ENCODE measurements around the gene PTPRN. TPM values are rescaled to one million over a fixed set of nuclear protein-coding genes. Genes with fewer than 3 reads are reported as not detected.

Gene PTPRN
- total RNA-seq, 1 donor from 2014 or later, result not detected

- peak; percentile 10 to 50 for DNase-seq (ENCODE audit: low read depth in 2 of 2)
These were observed 779 bp downstream of the PTPRN start for GRCh38 chr2:219308142-219309101.

GRCh38 chr2:219306047-219306446, 3.2 kb downstream of the PTPRN start:
- DNase-seq (ENCODE audit: low read depth in 2 of 2), result no peak

GRCh38 chr2:219304223-219304622, 5.0 kb downstream of the PTPRN start:
- DNase-seq (ENCODE audit: low read depth in 2 of 2), result no peak

DNA sequence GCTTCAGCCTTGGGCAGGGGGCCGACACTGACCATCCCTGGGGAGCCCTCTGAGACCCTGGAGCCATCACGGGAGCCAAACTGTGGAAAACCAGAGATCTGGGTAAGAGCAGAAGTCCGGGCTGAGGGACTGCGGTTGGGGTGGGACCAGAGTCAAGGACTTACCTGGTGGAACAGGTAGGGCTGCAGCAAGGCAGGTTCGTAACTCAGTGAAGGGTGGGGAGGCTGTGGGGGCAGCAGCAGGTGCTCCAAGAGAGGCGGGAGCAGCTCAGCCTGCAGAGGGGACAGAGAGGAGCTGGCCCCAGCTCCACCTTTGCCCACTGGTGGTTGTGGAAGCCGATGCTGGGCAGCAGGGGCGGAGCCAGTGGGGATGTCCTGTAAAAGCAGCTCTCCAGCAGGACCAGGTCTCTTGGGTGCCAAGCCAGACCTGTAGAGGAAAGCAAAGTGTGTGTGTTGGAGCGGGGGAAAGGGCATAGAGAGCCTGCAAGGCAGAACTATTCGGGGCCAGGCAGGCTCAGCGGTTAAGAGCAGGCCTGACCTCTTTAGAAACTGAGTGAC, 6.7 kb downstream of the PTPRN start:
- DNase-seq (ENCODE audit: low read depth in 2 of 2), result no peak

GRCh38 chr2:219300022-219300421, 9.2 kb downstream of the PTPRN start:
- no peak for DNase-seq (ENCODE audit: low read depth in 2 of 2)

GRCh38 chr2:219299372-219299760, 9.8 kb downstream of the PTPRN start:
- DNase-seq (ENCODE audit: low read depth in 2 of 2), result no peak

DNA sequence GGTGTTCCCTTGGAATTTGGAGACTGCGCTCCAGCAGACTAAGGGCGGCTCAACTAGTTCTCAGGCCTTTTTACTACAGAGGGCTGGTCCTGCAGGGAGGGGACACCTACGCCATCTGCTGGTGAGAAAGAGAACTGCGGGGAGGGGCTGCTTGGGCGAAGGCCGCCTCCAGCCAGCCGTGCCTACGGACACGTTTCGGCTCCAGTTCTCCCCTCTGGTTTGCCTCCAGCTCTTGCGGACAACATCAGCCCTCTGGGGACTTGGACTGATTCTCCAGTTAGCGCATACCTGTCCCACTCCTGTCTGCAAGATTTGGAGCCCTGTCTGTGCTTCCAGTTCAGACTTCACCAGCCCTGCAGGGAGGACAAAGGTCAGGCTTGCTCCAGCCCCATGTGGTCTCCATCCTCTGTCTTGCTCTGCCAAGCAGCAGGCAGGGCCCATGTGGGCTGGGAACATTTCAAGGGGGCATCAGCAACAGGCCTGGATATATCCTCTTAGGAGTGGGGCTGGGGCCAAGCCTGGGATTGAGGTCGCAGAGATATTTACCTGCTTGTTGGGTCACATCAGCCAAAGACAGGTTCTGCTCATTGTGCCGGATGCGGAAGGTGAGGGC, 10.3 kb downstream of the PTPRN start:
- DNase-seq (ENCODE audit: low read depth in 2 of 2), result peak in 1 of 2 donors; percentile 65

GRCh38 chr2:219297766-219298456, 11.3 kb downstream of the PTPRN start:
- DNase-seq (ENCODE audit: low read depth in 2 of 2), result no peak

GRCh38 chr2:219296631-219297391, 12.4 kb downstream of the PTPRN start:
- no peak for DNase-seq (ENCODE audit: low read depth in 2 of 2)

DNA sequence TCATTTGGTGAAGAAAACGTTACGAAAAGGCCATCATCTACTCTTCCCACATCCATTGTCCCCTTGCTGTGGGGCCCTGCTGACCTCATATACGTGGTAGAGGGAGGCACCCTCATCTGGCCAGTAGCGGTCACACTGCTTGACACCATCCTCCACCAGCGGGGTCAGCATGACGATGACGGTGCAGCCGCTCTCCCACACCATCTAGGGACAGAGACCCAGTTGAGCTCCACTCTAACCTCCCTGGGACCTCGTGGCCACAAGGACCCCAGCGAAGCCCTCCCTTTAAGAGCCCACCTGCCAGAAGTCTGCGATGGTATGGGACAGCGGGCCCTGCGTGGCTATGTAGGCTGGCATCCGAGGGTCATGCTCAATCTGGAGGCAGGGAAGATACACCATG, 13.1 kb downstream of the PTPRN start:
- no peak for DNase-seq (ENCODE audit: low read depth in 2 of 2)

GRCh38 chr2:219294356-219295351, 14.5 kb downstream of the PTPRN start:
- peak in 1 of 2 donors; percentile 82 for DNase-seq (ENCODE audit: low read depth in 2 of 2)

GRCh38 chr2:219293736-219294231, 15.4 kb downstream of the PTPRN start:
- no peak for DNase-seq (ENCODE audit: low read depth in 2 of 2)

DNA sequence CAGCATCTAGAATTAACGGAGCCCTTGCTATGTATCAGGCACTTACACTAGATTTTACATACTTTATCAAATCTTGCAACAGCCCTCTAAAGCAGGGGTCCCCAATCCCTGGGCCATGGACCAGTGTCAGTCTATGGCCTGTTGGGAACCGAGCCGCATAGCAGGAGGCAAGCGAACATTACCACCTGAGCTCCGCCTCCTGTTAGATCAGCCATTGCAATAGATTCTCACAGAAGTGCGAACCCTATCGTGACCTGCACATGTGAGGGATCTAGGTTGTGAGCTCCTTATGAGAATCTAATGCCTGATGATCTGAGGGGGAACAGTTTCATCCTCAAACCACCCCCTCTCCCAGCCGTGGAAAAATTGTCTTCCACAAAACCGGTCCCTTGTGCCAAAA, 16.6 kb downstream of the PTPRN start:
- DNase-seq (ENCODE audit: low read depth in 2 of 2), result no peak

DNA sequence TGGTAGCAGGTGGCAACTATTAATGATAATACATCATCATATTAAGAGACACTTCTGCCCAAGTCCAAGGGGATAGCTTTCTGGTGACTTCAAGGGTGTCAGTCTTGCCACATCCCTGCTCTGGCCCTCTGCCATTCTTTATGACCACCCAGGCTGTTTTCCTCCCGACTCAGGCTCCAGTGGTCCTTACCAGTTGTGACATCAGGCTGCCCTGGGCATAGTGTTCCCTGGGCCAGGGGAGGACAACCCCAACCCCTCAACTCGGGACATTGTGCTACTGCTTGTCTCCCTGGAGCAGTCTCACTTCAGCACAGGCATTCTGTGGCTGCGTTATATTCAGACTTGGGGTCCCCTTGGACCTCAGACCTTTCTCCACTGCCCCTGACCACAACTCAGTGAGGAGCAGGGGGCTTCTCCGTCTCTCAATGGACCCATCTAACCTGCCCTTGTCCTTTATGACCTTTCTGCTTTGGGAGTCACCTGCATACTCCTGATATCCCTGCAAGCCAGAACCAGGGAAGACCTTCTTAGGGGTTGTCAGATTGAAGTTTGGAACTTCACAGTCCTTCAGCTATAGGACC, 17.2 kb downstream of the PTPRN start:
- DNase-seq (ENCODE audit: low read depth in 2 of 2), result no peak

- DNase-seq (ENCODE audit: low read depth in 2 of 2), result no peak
These were observed 17.8 kb downstream of the PTPRN start for GRCh38 chr2:219291394-219291793.

GRCh38 chr2:219290381-219291171, 18.6 kb downstream of the PTPRN start:
- DNase-seq (ENCODE audit: low read depth in 2 of 2), result no peak

DNA sequence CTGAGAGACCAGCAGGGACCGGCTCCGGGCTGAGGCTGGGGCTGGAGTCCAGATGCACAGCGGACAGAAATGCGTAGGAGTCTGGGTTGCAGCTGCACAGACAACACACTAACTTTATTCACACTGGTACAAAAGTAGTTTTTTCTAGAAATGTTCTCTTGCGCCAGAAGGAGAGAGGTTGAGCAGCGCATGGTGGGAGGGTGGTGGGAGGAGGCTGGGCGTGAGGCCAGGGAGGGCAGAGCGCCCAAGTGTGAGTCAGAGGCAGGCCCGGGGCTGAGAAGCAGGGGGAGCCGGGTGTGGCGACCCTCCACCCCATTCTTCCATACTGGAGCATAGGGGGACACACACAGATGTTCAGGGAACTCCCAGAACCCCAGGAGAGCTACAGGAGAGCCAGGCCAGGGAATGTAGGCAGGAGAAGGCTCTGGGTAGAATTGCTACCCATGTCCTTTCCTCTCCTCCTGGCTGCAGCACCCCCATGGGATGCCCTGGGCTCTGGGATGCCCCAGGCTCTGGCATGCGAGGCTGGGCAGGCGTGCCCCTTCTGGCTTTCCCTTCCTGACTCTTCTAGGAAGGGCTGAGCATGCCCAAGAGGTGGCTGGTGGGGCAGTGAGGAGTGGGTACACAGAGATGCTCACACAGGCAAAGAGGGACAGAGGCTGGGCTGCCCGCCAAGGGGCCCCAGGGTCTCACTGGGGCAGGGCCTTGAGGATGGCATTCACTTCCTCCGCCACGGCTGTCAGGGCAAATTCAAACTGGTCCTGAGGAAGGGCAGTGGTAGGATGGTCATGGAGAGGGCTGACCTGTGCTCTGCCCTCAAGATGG, 19.5 kb downstream of the PTPRN start:
- DNase-seq (ENCODE audit: low read depth in 2 of 2), result peak in 1 of 2 donors; percentile 23

DNA sequence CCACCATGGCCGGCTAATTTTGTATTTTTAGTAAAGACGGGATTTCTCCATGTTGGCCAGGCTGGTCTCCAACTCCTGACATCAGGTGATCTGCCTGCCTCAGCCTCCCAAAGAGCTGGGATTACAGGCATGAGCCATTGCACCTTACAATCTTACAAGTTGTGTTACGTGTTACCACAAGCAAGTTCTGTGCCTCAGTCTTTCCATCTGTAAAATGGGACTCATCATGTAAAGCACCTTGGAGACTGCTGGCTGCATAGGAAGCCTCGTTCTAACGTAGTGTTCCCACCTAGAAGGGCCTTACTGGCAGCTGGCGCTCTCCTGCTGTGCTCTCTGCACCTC, 20.0 kb downstream of the PTPRN start:
- no peak for DNase-seq (ENCODE audit: low read depth in 2 of 2)

Measured in dermis microvascular lymphatic vessel endothelial cell (primary cell).